HG03060 (cell line): ENCODE measurements around the gene SYCE1.
"Not testable (repeated sequence)": the region's sequence is repeated elsewhere in the genome, so short reads cannot be mapped to it uniquely, and the experiment has no call there.

Experiments used
- ATAC-seq: cut with Tn5 transposase; IDR thresholded peaks from one replicate; pipeline ENCODE4 v1.9.1; 2021; ENCODE audit warnings: low read depth, moderate number of reproducible peaks; ENCODE audit not compliant: unreplicated experiment

SYCE1 gene

GRCh38 chr10:133518517-133518916, 46.9 kb downstream of the SYCE1 start:
- not testable (repeated sequence) for ATAC-seq

- no peak for ATAC-seq
Observed at GRCh38 chr10:133516057-133516456, 49.3 kb downstream of the SYCE1 start.

GRCh38 chr10:133515471-133515870, 49.9 kb downstream of the SYCE1 start:
- no peak for ATAC-seq

- no peak for ATAC-seq
Observed at GRCh38 chr10:133511907-133512528, 53.4 kb downstream of the SYCE1 start.

GRCh38 chr10:133511408-133511807, 54.0 kb downstream of the SYCE1 start:
- ATAC-seq: no peak

GRCh38 chr10:133509700-133510099, 55.7 kb downstream of the SYCE1 start:
- no peak for ATAC-seq
